SIG-M5 treated with dmso at 0.1 percent for 504 hours (cell line): ENCODE measurements around the gene PCSK1.
"Not testable (repeated sequence)": the region's sequence is repeated elsewhere in the genome, so short reads cannot be mapped to it uniquely, and the experiment has no call there.

Source experiments
- DNase-seq: peaks from one replicate; lab custom pipeline; 2025; ENCODE audit not compliant: unreplicated experiment; lab: John Stamatoyannopoulos, UW

PCSK1 gene

GRCh38 chr5:96374653-96375052 lies 58.4 kb downstream of the PCSK1 start:
- no peak for DNase-seq

GRCh38 chr5:96373381-96373733 lies 59.7 kb downstream of the PCSK1 start:
- DNase-seq, result no peak

GRCh38 chr5:96372726-96373380 lies 60.2 kb downstream of the PCSK1 start:
- no peak for DNase-seq

GRCh38 chr5:96370976-96371375 lies 62.1 kb downstream of the PCSK1 start:
- no peak for DNase-seq

- DNase-seq, result not testable (repeated sequence)
These were observed 65.7 kb downstream of the PCSK1 start for GRCh38 chr5:96367337-96367736.

GRCh38 chr5:96354237-96354636 lies 78.8 kb downstream of the PCSK1 start:
- no peak for DNase-seq

- DNase-seq, result no peak
These were observed 79.8 kb downstream of the PCSK1 start for GRCh38 chr5:96353220-96353619.

GRCh38 chr5:96350678-96351077 lies 82.4 kb downstream of the PCSK1 start:
- DNase-seq, result no peak

- DNase-seq, result no peak
These were observed 84.5 kb downstream of the PCSK1 start for GRCh38 chr5:96348536-96348935.

GRCh38 chr5:96347502-96348292 lies 85.4 kb downstream of the PCSK1 start:
- DNase-seq, result no peak

GRCh38 chr5:96344678-96345577 lies 88.1 kb downstream of the PCSK1 start:
- DNase-seq, result peak; percentile 73

- DNase-seq, result no peak
These were observed 90.0 kb downstream of the PCSK1 start for GRCh38 chr5:96343094-96343493.

- DNase-seq, result no peak
These were observed 90.5 kb downstream of the PCSK1 start for GRCh38 chr5:96342581-96342980.
